GM12872 (cell line): ENCODE data around the gene FAM120B.

Experiments used
- CTCF ChIP-seq: IDR thresholded peaks from 3 replicates; pipeline ENCODE4 v1.5.1; 2011; ENCODE audit warnings: low read depth, mild to moderate bottlenecking, low read length, moderate library complexity; ENCODE audit not compliant: insufficient read depth

Gene FAM120B

GRCh38 chr6:170294813-170295509 is 11.6 kb upstream of the FAM120B start:
- TF ChIP-seq CTCF: no peak

- TF ChIP-seq CTCF: no peak
Observed at GRCh38 chr6:170295510-170296422, 10.8 kb upstream of the FAM120B start.

- no peak for TF ChIP-seq CTCF
Observed at GRCh38 chr6:170296423-170296745, 10.2 kb upstream of the FAM120B start.

- TF ChIP-seq CTCF: no peak
Observed at GRCh38 chr6:170296746-170297575, 9.6 kb upstream of the FAM120B start.

GRCh38 chr6:170297576-170298330 is 8.8 kb upstream of the FAM120B start:
- no peak for TF ChIP-seq CTCF

- no peak for TF ChIP-seq CTCF
Observed at GRCh38 chr6:170298688-170299087, 7.9 kb upstream of the FAM120B start.

- TF ChIP-seq CTCF: no peak
Observed at GRCh38 chr6:170301184-170301583, 5.4 kb upstream of the FAM120B start.
